ENCODE data around the gene CD79A.

CD79A gene

DNA sequence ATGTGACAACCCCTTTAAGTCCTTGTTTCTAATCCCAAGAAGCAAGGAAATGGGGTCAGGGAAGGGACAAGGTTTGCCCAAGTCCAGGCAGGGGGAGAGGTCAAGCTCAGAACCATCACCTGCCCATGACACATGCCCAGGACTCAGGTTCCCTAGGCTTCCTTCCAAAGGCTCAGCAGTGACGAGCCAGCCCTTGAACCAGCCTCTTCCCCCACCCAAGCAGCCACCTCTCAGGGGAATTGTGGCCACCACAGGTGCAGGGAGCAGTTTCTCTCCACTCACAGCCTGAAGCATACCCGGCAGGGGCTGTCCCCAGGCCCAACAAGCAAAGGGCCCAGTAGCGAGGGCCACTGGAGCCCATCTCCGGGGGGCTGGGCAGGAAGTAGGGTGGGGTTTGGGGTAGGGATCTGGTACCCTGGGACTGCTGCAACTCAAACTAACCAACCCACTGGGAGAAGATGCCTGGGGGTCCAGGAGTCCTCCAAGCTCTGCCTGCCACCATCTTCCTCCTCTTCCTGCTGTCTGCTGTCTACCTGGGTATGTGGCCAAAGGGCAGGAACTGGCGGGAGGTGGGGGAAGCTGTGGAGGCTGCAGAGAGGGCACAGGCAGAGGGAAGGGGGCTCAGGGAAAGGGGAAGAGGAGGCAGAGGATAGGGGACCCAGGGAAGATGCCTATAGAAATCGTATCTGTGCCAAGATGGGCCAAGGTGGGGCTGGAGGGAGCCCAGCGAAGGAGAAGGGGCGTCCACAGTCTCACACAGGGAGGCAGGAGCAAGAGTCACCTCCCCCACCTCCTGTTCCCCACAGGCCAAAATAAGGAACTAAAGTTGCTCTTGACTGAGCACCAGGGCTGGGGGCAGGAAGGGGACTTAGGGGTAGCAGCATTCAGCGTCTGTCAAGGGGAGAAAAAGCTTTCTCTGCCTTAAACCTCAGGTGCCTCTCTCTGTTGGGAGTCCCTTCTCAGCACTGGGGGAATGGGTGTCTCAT, at the start of gene CD79A:
Gene CD79A (plus strand): TSS at position 433 of the 986 bp plus-strand sequence. CDS start 26 bp downstream, at position 459.
- DNase-seq (ENCODE audit: low spot score) (no peak), FAIRE-seq (no peak)

DNA sequence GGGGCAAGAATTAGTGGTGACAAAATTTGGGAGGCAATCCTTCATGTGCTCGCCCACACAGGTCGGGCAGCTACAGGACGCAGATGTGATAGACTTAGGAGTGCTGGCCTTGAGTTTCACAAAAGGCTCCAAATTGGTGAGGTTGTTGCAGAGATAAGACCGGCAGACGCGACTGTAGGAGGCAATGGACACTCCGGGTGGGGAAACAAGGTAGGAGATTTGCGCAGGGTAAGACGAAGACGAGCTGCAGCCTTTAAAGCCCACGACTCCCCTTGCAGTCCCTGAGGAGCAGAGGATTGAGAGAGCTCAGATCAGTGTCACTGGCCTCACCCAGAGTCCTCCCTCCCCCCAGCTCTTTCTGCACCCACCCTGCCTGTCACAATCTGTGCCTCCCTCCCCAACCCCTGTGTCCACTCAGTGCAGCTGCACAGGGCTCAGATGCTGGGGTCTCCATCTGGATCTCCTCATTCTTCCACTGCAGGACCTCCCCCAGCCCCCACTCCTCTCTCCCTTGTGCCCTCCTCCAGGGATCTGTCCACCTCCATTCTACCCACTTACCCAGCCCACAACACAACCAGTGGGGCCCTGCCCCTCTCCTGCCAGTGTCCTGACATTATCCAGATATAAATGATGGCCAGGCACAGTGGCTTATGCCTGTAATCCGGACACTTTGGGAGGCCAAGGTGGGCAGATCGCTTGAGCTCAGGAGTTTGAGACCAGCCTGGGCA, 38.9 kb upstream of the CD79A start:
- FAIRE-seq = no peak

DNA sequence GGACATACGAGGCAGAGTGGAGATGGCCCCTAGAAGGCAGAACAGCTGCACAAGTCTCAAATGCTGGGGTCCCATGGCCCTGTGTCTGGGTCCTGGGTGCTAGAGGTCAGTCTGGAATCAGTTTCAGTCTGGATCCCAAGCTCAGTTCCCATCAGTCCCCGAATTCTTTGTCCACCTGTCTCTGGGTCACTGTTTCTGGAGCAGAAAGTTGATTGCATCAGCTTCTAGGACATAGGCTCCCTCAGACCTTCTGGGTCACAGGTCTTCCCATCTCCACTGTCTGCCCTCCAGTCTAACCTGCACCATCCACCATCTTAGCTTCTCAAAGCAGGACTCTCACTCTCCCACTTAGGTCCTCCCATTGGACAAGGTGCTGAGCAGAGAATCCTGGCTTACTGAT, 37.9 kb upstream of the CD79A start:
- no peak for DNase-seq (ENCODE audit: low spot score)
- no peak for FAIRE-seq

More for the DNA sequence above, 38.9 kb upstream of the CD79A start:
- DNase-seq (ENCODE audit: low spot score) = no peak

DNA sequence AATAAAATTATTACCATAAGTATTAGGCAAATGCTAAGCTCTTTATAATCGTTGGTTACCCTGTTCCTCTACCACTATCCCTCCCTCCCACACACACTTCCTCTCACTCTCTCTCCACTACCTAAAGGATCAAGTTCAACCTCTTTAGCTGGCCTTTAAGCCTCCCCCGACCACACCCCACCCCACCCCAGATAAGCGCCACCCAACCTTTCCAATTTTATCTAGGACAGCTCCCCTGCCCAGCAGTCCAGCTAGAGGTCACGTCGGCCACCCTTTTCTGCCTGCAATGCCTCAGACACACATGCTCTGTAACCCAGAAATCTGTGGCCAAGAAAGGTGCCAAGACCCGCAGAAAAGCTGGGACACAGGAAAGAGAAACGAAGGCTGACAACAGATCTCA, 33.7 kb upstream of the CD79A start:
- peak; percentile 1 for DNase-seq (ENCODE audit: low spot score)
- no peak for FAIRE-seq

DNA sequence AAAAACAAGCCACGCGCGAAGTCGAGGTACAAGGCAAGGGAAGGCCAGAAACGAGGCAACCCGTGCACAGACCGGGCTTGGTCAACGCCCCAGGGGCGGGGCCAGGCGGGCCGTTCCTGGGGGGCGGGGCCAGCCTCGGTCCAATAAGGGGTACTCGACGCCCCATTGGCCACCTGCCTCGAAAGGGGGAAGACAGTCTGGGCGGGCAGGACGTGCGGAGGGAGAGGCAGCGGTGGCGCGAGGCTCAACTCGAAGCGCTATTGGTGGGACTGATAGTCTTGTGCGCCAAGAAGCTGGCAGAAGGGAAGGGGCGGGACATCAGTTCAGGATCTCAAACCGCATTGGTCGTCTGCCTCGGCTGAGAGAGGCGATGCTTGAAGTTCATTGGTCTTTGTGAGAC, 32.5 kb upstream of the CD79A start, which contains the start of gene LYPD4:
Gene LYPD4 (minus strand): TSS at position 83 of the 400 bp plus-strand sequence. CDS start 5,398 bp downstream, outside the sequence.
- no peak for FAIRE-seq
- peak; percentile 1 for DNase-seq (ENCODE audit: low spot score)

DNA sequence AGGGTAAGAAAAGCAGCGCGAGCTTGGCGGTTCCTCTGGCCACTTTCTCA, 32.3 kb upstream of the CD79A start, which contains the start of gene DMRTC2:
Gene DMRTC2 (plus strand): TSS at position 42 of the 50 bp plus-strand sequence. CDS start 2,387 bp downstream, outside the sequence.
- no peak for FAIRE-seq
- no peak for DNase-seq (ENCODE audit: low spot score)

DNA sequence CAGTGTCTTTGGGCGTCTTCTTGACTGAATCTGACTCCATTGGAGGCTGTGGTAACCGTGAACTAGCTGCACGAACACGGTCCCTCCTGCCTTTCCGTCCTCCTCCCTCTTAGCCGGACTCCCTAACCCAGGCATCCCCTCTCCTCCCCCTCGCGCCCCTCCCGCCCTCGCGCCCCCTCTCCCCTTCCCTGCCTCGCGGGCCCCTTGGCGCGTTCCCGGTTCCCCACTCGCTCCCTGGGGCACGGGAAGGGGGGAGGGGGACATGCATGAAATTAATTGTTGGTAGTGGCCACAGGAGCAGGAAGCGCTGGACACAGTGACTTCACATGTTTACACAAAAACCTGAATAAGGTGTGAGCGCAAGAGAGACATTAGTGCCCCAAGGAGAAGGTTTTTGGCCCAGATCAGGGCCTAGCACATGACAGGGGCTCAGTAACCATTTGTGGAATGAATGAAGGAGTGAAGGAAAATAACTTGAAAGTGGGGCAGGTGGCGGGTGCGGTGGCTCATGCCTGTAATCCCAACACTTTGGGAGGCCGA, 32.0 kb upstream of the CD79A start:
- no peak for FAIRE-seq
- DNase-seq (ENCODE audit: low spot score) = peak; percentile 2

DNA sequence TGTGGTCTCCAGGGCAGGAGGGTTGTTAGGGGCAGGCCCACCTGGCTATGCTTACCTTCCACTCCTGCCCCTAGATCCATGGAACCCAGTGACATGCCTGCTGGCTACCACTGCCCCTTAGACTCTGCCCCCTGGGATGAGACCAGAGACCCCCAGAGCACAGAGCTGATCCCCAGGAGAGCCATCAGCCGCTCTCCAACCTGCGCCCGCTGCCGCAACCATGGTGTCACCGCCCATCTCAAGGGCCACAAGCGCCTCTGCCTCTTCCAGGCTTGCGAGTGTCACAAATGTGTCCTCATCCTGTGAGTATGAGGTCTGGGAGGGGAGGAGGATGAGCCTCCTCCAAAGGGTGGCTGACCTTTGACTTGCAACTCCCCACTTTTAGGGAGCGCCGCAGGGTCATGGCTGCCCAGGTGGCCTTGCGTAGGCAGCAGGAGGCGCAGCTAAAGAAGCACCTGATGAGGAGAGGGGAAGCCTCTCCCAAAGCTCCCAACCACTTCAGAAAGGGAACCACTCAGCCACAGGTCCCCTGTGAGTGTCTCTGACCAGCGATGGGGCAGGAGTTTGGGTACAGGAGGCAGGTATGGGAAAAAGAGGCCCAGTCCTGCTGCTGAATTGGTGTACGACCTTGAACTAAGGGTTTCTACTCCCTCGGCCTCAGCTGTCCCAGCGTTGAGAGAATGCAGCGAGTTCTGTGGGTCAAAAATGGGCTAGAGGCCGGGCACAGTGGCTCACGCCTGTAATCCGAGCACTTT, 29.6 kb upstream of the CD79A start:
- DNase-seq (ENCODE audit: low spot score) (peak; percentile 2), FAIRE-seq (no peak)

DNA sequence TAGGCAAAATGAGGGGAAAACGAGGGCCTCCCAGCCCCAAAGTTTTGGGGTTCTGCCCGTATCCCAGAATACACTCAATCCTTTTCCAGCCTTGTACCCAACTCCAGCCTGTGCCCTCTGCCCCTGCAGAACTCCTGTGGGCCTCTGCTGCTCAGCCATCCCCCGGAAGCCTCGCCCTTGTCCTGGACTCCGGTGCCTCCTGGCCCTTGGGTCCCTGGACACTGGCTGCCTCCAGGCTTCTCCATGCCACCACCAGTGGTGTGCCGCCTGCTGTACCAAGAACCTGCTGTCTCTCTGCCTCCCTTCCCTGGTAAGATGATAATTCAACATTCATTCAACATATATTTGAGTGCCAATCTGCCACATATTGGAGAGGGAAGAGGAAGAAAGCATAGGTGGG, 28.4 kb upstream of the CD79A start:
- DNase-seq (ENCODE audit: low spot score) (no peak), FAIRE-seq (no peak)

DNA sequence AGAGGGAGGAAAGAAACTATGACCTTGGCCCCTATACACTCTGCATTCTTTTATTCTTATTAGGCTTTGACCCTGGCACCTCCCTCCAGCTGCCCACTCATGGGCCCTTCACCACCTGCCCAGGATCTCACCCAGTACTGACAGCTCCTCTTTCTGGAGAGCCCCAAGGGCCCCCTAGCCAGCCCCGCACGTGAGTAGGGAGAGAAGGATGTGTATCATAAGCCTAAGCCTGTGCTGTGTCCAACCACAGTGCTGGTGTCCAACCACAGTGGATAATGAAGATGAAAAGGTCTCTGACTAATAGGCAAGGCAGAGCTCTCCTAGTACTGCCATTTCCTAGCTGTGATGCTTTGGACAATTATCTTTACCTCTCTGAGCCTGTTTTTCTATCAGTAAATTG, 28.0 kb upstream of the CD79A start:
- FAIRE-seq (no peak), DNase-seq (ENCODE audit: low spot score) (no peak)

DNA sequence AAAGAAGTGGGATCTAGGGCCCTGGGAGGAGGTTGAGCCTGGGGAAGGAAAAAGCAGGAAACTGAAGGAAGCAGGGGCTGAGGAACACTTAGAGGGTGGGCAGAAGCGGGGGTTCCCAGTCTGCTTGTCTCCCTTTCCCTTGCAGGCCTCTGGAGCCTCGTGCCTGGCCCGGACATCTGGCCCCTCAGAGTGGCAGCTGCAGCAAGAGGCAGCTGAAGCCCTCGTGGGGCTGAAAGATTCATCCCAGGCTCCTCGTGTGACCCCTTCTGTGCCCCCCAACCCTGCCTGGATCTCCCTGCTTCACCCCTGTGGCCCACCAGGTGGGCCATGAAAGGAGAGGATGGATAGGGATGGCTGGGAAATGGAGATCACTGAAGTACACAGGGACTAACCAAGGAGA, 26.7 kb upstream of the CD79A start:
- FAIRE-seq (no peak), DNase-seq (ENCODE audit: low spot score) (no peak)

DNA sequence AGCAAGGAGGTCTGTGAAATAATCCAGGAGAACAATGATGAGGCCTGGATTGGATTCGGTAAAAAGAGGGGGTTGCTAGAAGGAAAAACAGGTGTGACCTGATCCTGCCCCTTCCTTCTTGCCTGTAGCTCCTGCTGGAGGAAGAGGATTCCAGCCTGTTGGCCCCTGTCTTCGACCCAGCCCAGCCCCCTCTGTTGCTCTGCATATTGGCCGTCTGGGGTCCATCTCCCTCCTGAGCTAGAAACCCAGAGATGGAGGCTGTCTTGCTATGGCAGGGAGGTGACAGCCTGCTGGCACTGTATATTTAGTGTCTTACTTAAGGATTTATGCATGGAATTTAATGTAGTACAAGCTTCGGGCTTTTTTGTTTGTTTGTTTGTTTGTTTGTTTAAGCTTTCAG, 25.6 kb upstream of the CD79A start:
- no peak for FAIRE-seq
- DNase-seq (ENCODE audit: low spot score) = no peak

DNA sequence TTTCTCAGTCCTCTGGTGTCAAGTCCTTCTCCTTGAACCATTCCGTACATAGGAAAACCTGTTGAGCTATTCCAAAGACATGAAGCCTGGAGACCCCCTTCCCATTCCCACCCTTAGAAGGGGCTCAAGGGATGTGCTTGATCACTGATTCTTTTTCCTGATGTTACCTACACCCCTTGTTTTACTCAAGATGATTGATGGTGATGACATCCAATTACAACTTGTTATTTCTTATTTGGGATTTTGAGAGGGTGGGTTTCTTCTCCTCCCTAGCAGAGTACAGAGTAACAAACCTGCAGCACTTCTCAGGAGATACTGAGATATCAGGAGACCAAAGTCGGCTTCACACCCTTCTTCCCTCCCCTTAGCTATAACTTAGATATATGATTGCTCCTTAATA, 23.7 kb upstream of the CD79A start:
- DNase-seq (ENCODE audit: low spot score) = no peak
- FAIRE-seq = no peak

DNA sequence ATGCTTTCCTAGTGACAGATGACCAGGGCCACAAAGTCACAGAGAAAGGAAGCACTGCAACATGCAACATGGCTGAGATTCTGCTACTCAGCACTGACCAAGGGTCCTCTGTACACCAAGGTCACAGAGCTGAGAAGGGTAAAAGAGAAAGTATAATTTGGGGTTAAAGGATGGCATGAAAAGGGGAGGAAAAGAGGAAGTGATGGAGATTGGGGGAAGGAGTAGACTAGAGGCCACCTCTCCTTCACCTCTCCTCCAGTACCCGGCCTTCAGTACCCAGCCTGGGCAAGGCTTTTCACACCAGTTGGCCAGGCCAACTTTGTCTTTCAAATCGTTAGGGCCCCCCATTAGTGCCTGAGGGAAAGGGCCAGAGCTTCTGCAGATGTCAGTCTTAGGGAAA, 23.3 kb upstream of the CD79A start:
- peak; percentile 32 for FAIRE-seq
- no peak for DNase-seq (ENCODE audit: low spot score)

DNA sequence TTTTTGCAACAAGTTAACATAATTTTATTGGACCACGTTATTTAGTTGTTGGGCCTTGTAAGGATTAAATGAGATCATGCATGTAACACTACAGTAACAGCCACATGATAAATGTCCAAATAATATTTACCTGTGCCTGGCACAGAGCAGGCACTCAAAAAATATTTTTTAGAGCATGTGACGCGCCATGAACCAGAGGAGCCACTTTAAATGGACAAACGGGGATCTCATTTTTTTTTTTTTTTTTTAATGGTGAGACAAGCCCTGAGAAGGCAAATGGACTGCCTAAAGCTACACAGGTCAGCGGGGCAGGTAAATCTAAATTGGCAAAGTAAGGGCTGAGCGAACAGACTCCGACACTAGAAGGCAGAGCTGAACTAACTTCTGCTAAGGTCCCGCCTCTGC, 17.9 kb upstream of the CD79A start:
- FAIRE-seq (no peak), DNase-seq (ENCODE audit: low spot score) (no peak)

DNA sequence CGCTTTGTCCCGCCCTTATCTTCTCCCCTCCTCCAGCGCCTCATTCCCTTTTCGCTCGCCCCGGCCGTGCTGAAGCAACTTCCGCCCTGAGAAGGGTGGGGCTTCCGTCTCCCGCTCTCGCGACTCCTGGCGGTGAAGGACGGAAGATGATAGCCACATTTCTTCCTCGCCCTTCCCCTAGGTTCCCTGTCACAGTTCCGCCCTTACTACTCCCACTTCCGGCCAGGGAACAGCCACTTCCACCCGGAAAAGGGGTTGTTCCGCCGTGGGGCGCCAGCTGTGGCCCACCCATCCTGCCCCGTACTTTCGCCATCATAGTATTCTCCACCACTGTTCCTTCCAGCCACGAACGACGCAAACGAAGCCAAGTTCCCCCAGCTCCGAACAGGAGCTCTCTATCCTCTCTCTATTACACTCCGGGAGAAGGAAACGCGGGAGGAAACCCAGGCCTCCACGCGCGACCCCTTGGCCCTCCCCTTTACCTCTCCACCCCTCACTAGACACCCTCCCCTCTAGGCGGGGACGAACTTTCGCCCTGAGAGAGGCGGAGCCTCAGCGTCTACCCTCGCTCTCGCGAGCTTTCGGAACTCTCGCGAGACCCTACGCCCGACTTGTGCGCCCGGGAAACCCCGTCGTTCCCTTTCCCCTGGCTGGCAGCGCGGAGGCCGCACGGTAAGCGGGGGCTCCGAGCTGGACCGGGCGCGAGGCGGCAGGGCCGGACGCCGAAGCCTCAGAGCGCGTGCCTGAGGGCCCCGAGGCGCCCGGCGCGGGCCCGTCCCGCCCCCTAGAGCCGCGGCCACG, 17.3 kb upstream of the CD79A start, which contains the start of gene RPS19:
Gene RPS19 (plus strand): TSS at position 638 of the 801 bp plus-strand sequence. CDS start 520 bp downstream, outside the sequence.
- peak; percentile 46 for FAIRE-seq
- DNase-seq (ENCODE audit: low spot score) = peak; percentile 96

DNA sequence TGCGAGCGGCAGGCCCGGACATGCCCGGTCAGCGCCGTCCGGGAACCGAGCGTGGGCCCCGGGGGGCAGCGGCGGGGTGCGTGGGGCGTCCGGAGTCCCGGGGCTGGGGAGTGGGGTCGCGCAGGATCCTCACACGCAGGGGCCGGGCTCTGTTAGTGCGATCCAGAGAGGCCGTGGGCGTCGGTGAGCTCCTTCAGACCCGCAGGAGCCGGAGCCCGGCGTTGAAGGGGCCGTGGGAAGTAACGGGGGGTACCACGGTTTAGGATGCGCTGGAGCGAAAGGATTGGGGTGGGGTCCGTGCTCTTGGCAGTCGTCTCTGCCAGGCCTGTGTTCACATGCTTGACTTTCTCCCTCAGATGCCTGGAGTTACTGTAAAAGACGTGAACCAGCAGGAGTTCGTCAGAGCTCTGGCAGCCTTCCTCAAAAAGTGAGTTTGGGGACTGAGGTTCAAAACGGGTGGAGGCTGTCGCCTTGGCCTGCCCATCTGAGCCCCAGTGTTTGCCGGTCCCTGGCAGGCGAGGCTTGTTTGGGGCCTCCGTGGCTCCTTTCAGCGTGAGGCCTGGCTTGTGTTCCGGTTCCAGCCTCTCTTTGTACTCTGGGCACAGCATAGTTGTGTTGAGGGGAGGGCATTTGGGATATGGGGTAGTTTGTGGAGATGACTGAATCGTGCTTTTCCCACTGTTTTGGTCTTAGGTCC, 16.5 kb upstream of the CD79A start:
- FAIRE-seq (no peak), DNase-seq (ENCODE audit: low spot score) (no peak)

DNA sequence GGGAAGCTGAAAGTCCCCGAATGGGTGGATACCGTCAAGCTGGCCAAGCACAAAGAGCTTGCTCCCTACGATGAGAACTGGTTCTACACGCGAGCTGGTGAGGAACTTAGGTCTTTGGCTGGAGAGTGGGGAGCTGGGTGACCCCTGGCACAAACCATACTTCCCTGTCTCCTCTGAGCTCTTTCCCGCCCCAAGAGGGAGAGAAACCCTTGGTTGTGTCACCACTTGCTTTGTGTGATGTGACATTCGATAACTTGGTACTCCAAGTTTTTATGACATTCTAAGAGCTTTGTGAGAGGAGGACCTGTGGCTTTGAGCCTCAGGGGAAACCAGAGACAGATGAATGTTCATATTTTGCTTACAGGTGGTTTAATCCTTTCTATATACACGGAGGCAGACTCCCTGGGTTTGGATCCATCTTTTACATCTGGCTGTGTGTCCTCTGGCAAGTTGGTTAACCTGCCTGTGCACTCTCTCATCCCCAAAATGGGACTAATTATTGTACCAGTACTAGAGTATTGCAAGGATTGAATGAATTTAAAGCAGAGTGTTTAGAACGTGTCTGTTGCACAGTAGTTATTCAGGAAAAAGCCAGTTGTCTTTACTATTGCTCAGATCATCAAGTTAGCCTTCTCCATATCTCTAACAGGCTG, 15.8 kb upstream of the CD79A start:
- FAIRE-seq = no peak

DNA sequence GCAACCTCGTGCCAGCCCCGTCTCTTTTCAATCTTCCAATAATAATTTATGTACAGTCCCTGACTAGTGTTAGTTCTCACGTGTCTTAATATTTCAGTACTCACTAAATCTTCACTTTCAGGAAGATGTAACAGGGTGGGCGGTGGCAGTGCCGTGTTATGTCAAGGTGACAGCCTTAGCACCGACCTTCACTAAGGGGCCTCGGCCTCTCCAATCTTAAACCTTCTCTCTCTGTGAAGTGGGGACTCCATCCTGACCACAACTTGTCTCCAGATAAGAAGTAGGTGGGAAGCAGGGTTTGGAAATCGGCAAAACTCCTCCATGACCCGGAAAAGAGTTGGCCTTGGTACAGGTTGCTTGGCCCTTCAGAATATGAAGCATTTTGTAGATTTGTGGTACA, 15.2 kb upstream of the CD79A start:
- FAIRE-seq (no peak), DNase-seq (ENCODE audit: low spot score) (no peak)

More for the DNA sequence above, 15.8 kb upstream of the CD79A start:
- DNase-seq (ENCODE audit: low spot score) = no peak
